Endothelial cell of umbilical vein (primary cell): ENCODE measurements around the gene ZNF474.

Experiments
- CTCF ChIP-seq, 2 donors: IDR thresholded peaks; 1 replicate in 1 of 2; 2 replicates in 1 of 2; pipeline ENCODE4 v1.5.1; 2011; ENCODE audit warnings: low read length in 2 of 2, mild to moderate bottlenecking in 2 of 2, moderate library complexity in 2 of 2, control low read depth in 1 of 2, inconsistent platforms in 1 of 2, low read depth in 1 of 2; ENCODE audit not compliant: insufficient read depth in 1 of 2; ENCODE audit errors: extremely low read depth in 1 of 2
- JUN ChIP-seq: IDR thresholded peaks from 2 replicates; pipeline ENCODE4 v1.6.1; 2011; ENCODE audit warnings: borderline replicate concordance, low read depth; ENCODE audit not compliant: insufficient read length, insufficient read depth

GRCh38 chr5:122153774-122154173 lies 24.4 kb downstream of the ZNF474 start:
- TF ChIP-seq JUN (no peak), CTCF (IDR thresholded peaks at IDR 0.05; ENCODE audit: extremely low read depth in 1 of 2, insufficient read depth in 1 of 2, low read depth in 1 of 2, low read length in 2 of 2) (no peak)
